Right cardiac atrium (tissue), 5 donors: ENCODE results near the gene LSAMP. TPM values are rescaled to one million over a fixed set of nuclear protein-coding genes. Genes with fewer than 3 reads are reported as not detected.
"Not testable (repeated sequence)": the region's sequence is repeated elsewhere in the genome, so short reads cannot be mapped to it uniquely, and the experiment has no call there.

Experiments used
- ATAC-seq, 2 donors: fragments of 200-7000 bp; cut with Tn5 transposase; one replicate each; pipeline versions ENCODE4 v1.8.0 to v1.9.1; 2020; ENCODE audit warnings: moderate library complexity in 2 of 2, mild to moderate bottlenecking in 1 of 2
- DNase-seq, 3 donors: peaks; one replicate each; pipeline ENCODE4 v3.0.0-alpha.2; 2020
- H3K27ac ChIP-seq: one replicate; pipeline ENCODE4 v1.5.1; 2013; ENCODE audit warnings: mild to moderate bottlenecking, low read length, control low read depth, moderate library complexity
- H3K27me3 ChIP-seq: one replicate; pipeline ENCODE4 v1.6.1; 2013; ENCODE audit not compliant: control insufficient read depth, insufficient read depth
- H3K4me1 ChIP-seq: one replicate; pipeline ENCODE4 v1.6.1; 2013; ENCODE audit warnings: low read length; ENCODE audit not compliant: control insufficient read depth, insufficient read depth
- H3K4me3 ChIP-seq: one replicate; pipeline ENCODE4 v1.5.1; 2013; ENCODE audit warnings: low read length, control low read depth
- H3K9me3 ChIP-seq: one replicate; pipeline ENCODE4 v1.6.1; 2013; ENCODE audit warnings: low read length; ENCODE audit not compliant: control insufficient read depth
- WGBS: extraction: QIAGEN DNeasy Blood & Tissue Kit; methylation state at CpG from one replicate; pipeline ENCODE4 v1.1.7; 2013; 5-methylcytosine and 5-hydroxymethylcytosine counted together
- intact Hi-C, 4 donors: fragments of 100-400 bp; cut with DNase I; formaldehyde crosslinking; loops; one replicate each; pipeline versions ENCODE4 v1.11.0 to v1.14.0; 2022 to 2023
- polyA plus RNA-seq: library from polyadenylated mRNA; stranded (reverse); fragments of 200-250 nt; gene quantifications from one replicate; pipeline ENCODE4 v1.2.3, GENCODE V29; 2013
- total RNA-seq, 4 donors: library from RNA; stranded (reverse); fragmentation: NEBNext Ultra II Directional; extraction: Animal tissue kit (Norgen Biotek cat#: 25700); gene quantifications; one replicate each; pipeline ENCODE4 v1.2.1, GENCODE V29; 2021
- donor health status: healthy with polysubstance abuse.
- donor health status: DM: no; HTN: yes; CAD: no.
- donor health status: DM: no; HTN: no; CAD: no.
- donor health status: DM: no; HTN: yes; CAD: no; lungs with severe emphysema.
- donor health status: DM: yes; HTN: yes; CAD: no.

LSAMP gene
- total and polyA plus RNA-seq, 5 donors: 1.4 to 6.2 (median 3.7) TPM

DNA sequence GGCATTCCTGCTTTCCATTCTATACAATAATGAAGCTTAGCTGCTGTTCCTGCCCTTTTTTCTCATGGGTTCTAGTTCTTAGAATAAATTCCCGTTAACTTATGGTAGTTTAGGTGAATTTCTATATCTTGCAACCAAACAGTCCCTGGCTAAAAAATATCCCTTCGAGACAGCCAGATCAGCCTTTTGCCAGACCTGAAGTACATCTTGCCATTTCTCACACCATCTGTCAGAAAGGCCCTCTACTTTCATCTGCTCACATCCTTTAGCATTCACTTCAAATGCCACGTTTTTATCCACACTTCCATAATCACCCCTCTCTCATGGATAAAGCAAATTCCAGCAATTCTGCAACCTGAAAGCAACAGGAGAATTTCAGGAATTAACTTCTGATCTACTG, 676.6 kb downstream of the LSAMP start:
- H3K27ac ChIP-seq: no peak overlapping the region
- no peak overlapping the region for H3K4me3 ChIP-seq
- 55% methylated on average over 3 of the region's 3 CpGs for WGBS
- no peaks in the 10 kb centered on the region for H3K9me3 ChIP-seq
- H3K27me3 ChIP-seq: no peaks in the 10 kb centered on the region
- no peak for DNase-seq
- intact Hi-C loops: no loop called here
- ATAC-seq: no peak
- H3K4me1 ChIP-seq: no peaks in the 10 kb centered on the region

DNA sequence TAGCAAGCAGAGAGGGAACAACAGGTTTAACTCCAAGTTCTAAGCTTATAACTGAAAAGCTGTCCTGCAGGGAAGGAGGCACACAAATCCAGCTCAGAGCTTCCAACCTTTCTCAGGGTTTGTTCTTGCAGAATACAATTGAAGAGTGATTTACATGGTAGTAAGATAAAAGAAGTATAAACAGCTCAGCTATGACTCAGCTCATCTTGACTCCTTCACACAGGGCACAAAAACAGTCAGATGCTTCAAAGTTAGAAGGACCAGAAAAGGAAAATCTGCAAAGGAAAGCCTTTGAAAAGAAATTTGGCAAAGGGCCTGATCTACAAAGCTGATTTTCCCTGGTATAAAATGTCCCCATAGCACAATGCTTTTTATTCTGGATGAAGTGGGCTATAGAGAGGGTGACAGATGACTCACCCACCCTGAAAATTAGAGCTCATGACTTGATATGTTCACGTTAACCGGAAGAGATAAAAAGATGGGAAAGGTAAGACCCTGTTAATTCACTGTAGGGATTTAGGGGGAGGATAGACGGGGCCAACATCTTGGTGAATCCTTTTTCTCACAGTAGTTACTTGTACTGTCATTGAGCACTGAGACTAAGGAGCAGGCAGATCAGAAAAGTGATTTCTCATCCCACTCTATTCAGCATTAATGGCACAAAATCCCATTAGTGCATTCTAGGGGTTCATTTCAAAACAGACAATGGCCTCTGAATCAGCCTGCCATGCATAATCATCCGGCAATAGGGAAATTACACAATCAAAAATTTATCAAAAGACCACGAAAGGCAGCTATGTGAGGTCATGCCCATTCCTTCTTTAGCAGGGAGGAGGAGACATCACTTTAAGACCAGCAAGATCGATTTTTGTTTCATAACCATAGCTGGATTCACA, 678.5 kb downstream of the LSAMP start:
- intact Hi-C loops: no loop called here
- no peak overlapping the region for H3K27ac ChIP-seq

DNA sequence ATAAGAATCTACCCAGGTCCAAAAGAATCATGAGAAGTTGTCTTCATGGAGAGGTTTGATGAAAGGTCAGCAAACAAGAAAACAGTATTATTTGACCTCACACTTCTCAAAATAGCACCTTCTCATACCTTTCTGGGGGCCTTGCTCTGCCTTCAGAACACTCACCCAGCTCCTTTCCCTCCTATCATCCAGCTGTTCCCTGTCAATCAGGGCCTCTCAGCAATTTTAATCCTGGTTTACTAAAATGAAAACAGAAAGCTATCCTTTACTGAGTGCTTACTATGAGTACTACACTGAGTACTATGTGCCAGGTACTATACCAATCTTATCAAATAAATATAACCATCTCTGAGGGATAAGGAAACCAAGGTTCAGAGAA, 683.4 kb downstream of the LSAMP start:
- intact Hi-C loops: no loop called here

More for the DNA sequence above, 678.5 kb downstream of the LSAMP start:
- H3K4me1 ChIP-seq: no peaks in the 10 kb centered on the region
- 63% methylated on average over 6 of the region's 6 CpGs for WGBS
- H3K9me3 ChIP-seq: no peaks in the 10 kb centered on the region
- no peaks in the 10 kb centered on the region for H3K27me3 ChIP-seq
- DNase-seq (no peak), ATAC-seq (peak in 1 of 2 donors; percentile 44)
- no peak overlapping the region for H3K4me3 ChIP-seq

DNA sequence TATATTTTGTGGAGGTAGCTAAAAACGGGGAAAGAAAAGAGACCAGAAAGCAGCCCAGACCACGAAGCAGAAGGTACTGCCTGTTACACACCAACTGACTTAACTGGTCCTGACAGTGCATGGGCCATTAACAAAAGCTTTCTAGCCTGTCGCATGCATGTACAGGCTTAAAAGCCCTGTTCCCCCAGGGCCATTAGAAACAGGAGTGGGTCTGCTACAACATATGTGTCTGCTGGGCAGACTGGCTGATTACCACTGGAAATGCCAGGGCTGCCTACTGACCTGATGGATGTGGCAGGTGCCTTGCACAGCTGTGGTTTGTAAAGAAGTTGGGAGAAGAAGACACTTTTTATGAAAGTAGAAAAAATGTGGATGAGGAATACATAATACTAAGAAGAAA, 684.6 kb downstream of the LSAMP start:
- no peak for DNase-seq
- Histone ChIP-seq H3K9me3 (no peaks in the 10 kb centered on the region), H3K27ac (no peak overlapping the region), H3K4me3 (no peak overlapping the region), H3K27me3 (no peaks in the 10 kb centered on the region), H3K4me1 (peaks cover 4% of the 10 kb centered on the region)
- peak in 1 of 2 donors; percentile 28 for ATAC-seq
- intact Hi-C loops: no loop called here
- WGBS: 76% methylated on average over 3 of the region's 3 CpGs

More for the DNA sequence above, 683.4 kb downstream of the LSAMP start:
- no peaks in the 10 kb centered on the region for H3K9me3 ChIP-seq
- peaks cover 4% of the 10 kb centered on the region for H3K4me1 ChIP-seq
- ATAC-seq: no peak
- no peak overlapping the region for H3K27ac ChIP-seq
- H3K4me3 ChIP-seq: no peak overlapping the region
- no peak for DNase-seq
- no peaks in the 10 kb centered on the region for H3K27me3 ChIP-seq

DNA sequence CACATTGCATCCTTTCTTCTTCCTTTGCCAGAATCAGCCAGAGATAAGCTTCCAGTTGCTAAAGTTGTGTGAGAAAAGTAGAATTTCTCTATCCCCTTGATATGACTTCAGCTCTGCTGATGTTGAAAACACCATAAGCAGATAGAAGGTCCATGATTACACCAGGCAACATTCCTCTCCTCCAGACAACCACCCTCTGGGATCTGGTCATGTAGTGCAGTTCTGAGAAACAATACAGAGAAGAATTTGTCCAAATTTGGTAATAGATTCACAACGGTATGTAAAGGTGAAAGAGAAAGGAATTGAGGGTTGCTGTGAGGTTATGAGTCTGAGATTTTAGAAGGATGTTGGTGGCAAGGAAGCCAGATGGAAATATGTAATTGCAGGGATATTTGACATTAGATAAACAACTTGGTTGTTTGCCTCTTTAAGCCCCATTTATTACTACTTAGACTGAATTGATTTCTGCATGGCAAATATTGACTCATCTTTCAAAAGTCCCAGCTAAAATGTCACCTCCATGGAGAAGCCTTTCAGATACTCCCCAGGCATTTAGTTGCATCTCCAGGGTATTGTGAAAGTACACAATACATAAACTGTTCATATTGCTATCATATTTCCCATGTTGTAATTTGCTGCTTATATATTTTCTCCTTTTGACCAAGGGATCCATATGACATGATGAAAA, 687.1 kb downstream of the LSAMP start:
- no peaks in the 10 kb centered on the region for H3K9me3 ChIP-seq
- no peak overlapping the region for H3K4me3 ChIP-seq
- intact Hi-C loops: no loop called here
- 65% methylated on average over 1 of the region's 1 CpG for WGBS
- ATAC-seq: no peak
- no peak for DNase-seq
- H3K4me1 ChIP-seq: peaks cover 4% of the 10 kb centered on the region
- H3K27ac ChIP-seq: no peak overlapping the region
- no peaks in the 10 kb centered on the region for H3K27me3 ChIP-seq

DNA sequence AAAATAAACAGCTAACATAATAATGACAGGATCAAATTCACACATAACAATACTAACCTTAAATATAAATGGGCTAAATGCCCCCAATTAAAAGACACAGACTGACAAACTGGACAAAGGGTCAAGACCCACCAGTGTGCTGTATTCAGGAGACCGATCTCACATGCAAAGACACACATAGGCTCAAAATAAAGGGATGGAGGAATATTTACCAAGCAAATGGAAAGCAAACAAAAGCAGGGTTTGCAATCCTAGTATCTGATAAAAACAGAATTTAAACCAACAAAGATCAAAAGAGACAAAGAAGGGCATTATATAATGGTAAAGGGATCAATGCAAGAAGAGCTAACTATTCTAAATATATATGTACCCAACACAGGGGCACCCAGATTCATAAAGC, 692.3 kb downstream of the LSAMP start:
- DNase-seq, intact Hi-C loops, ATAC-seq, H3K9me3 ChIP-seq, H3K4me1 ChIP-seq, H3K4me3 ChIP-seq, H3K27ac ChIP-seq, H3K27me3 ChIP-seq: not testable (repeated sequence)
- 95% methylated on average over 1 of the region's 1 CpG for WGBS
